Measurements from ENCODE around the gene CCDC40. TPM values are rescaled to one million over a fixed set of nuclear protein-coding genes. Genes with fewer than 3 reads are reported as not detected.

Gene CCDC40
- total and polyA plus RNA-seq, 10 of the 15 experiments (the other 5 are each of a cell fraction or from before 2014, with no cell fraction given) = 0.06 to 0.10 TPM; not detected in 8

DNA sequence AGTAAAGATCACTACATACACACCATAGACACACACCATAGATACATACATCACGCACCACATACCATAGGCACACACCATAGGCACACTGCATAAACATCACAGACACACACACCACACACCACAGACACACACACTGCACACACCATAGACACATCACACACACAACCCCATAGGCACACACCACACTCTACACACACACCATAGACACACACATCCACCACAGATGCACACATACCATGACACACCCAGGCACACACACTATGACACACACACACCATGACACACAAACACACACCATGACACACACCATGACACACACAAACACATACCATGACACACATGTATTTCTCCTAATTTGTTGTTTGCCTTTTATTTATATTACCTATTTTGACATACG, 14.8 kb upstream of the CCDC40 start:
- TF ChIP-seq, protein P1, sequence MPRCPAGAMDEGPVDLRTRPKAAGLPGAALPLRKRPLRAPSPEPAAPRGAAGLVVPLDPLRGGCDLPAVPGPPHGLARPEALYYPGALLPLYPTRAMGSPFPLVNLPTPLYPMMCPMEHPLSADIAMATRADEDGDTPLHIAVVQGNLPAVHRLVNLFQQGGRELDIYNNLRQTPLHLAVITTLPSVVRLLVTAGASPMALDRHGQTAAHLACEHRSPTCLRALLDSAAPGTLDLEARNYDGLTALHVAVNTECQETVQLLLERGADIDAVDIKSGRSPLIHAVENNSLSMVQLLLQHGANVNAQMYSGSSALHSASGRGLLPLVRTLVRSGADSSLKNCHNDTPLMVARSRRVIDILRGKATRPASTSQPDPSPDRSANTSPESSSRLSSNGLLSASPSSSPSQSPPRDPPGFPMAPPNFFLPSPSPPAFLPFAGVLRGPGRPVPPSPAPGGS (IDR thresholded peaks at IDR 0.05; ENCODE audit: borderline replicate concordance, insufficient read depth, low read depth, low read length, poor library complexity, severe bottlenecking) = peak; percentile 99
- no peak for TF ChIP-seq IRF4 (IDR thresholded peaks at IDR 0.05; ENCODE audit: low read depth, low read length)
- TF ChIP-seq MXI1 (IDR thresholded peaks at IDR 0.05; ENCODE audit: low read depth, low read length) = no peak
- TF ChIP-seq, protein P2, sequence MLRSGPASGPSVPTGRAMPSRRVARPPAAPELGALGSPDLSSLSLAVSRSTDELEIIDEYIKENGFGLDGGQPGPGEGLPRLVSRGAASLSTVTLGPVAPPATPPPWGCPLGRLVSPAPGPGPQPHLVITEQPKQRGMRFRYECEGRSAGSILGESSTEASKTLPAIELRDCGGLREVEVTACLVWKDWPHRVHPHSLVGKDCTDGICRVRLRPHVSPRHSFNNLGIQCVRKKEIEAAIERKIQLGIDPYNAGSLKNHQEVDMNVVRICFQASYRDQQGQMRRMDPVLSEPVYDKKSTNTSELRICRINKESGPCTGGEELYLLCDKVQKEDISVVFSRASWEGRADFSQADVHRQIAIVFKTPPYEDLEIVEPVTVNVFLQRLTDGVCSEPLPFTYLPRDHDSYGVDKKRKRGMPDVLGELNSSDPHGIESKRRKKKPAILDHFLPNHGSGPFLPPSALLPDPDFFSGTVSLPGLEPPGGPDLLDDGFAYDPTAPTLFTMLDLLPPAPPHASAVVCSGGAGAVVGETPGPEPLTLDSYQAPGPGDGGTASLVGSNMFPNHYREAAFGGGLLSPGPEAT (IDR thresholded peaks at IDR 0.05; ENCODE audit: low read depth) = no peak
- TF ChIP-seq GABPA (IDR thresholded peaks at IDR 0.05; ENCODE audit: low read depth) = no peak
- TF ChIP-seq NRF1 (conservative IDR thresholded peaks at IDR 0.05; ENCODE audit: low read depth, low read length) = no peak
- TF ChIP-seq NFIC (IDR thresholded peaks at IDR 0.05; ENCODE audit: low read depth, low read length) = peak; percentile 46; the same call in 1 of the 2 replicates
- no peak for TF ChIP-seq GATAD2B (conservative IDR thresholded peaks at IDR 0.05; ENCODE audit: low read depth)
- TF ChIP-seq PBX3 (IDR thresholded peaks at IDR 0.05; ENCODE audit: insufficient replicate concordance, low read depth, low read length) = peak; percentile 58
- no peak for TF ChIP-seq ZNF687 (IDR thresholded peaks at IDR 0.05)
- no peak for TF ChIP-seq IKZF1 (conservative IDR thresholded peaks at IDR 0.05)
- no peak for TF ChIP-seq ATF3 (IDR thresholded peaks at IDR 0.05; ENCODE audit: borderline replicate concordance, extremely low read depth, low read depth, low read length)
- TF ChIP-seq TCF3 (IDR thresholded peaks at IDR 0.05; ENCODE audit: borderline replicate concordance, insufficient read depth, low read depth, low read length) = peak; percentile 50; the same call in 1 of the 2 replicates
- TF ChIP-seq POLR2AphosphoS5 (IDR thresholded peaks at IDR 0.05; ENCODE audit: low read length) = no peak
- H3K79me2 ChIP-seq (ENCODE audit: control insufficient read depth, insufficient read depth, low read length) = no peaks in the 10 kb centered on the region
- no peak overlapping the region for H2AFZ ChIP-seq (ENCODE audit: control insufficient read depth, low read depth, low read length)
- no peaks in the 10 kb centered on the region for H3K4me1 ChIP-seq (ENCODE audit: control insufficient read depth, insufficient read depth, low read length)
- intact Hi-C loops (cut with micrococcal nuclease; ENCODE audit: unreplicated experiment) (no loop called here), in situ Hi-C loops (cut with MboI) (no loop called here)
- ChIA-PET POLR2A (no interaction called here), RAD21 (ENCODE audit: unreplicated experiment) (no interaction called here), CTCF (interaction anchor here (1.8 kb wide), 1 partner anchor 13 kb away, joined by 5 read pairs; no protein-coding TSS in a partner anchor), SMC1A (ENCODE audit: uncharacterized antibody, unreplicated experiment) (no interaction called here)
- H3K27me3 ChIP-seq (replicated peaks in 1 of 2; ENCODE audit: control insufficient read depth in 2 of 2, insufficient read depth in 2 of 2, low read length in 1 of 2) = no peaks in the 10 kb centered on the region; a peak in 1 of 4 replicates
- no peaks in the 10 kb centered on the region for H3K36me3 ChIP-seq (ENCODE audit: control insufficient read depth in 2 of 2, insufficient read depth in 2 of 2, low read length in 1 of 2)
- WGBS (ENCODE audit: insufficient coverage, insufficient replicate concordance, low lambda C conversion rate, missing lambda C conversion rate) = 52% methylated on average over 2 of the region's 2 CpGs
- no TSS peak for BruUV-seq (replicated peaks)
- H3K4me2 ChIP-seq (ENCODE audit: control insufficient read depth, insufficient read depth) = no peak overlapping the region
- DNase-seq (ENCODE audit: low read depth, low spot score) = no peak
- H3K27ac ChIP-seq (ENCODE audit: control insufficient read depth, insufficient read depth) = no peak overlapping the region
- H3K9me3 ChIP-seq (replicated peaks; ENCODE audit: control insufficient read depth, insufficient read depth, low read length) = no peaks in the 10 kb centered on the region
- no peak for FAIRE-seq
- no peak for ATAC-seq
- no peaks in the 10 kb centered on the region for H4K20me1 ChIP-seq (ENCODE audit: control insufficient read depth, insufficient read depth)
- no peak overlapping the region for H3K9ac ChIP-seq (ENCODE audit: control insufficient read depth, insufficient read depth, low read length)
- no peak overlapping the region for H3K4me3 ChIP-seq
